Omental fat pad (tissue), 4 donors: ENCODE results near the gene TMEM260. TPM values are rescaled to one million over a fixed set of nuclear protein-coding genes. Genes with fewer than 3 reads are reported as not detected.

Experiments
- ATAC-seq: fragments of 150-250 bp; one replicate; pipeline ENCODE4 v1.9.1; 2016; ENCODE audit warnings: mild to moderate bottlenecking, moderate library complexity; ENCODE audit not compliant: low FRiP score
- DNase-seq: peaks from one replicate; pipeline ENCODE4 v3.0.0-alpha.2; 2019; ENCODE audit warnings: low spot score
- total RNA-seq, 4 donors: library from RNA; depleted of rRNA; stranded (reverse); fragments of >200 nt; gene quantifications; one replicate each; pipeline ENCODE4 v1.1.0, GENCODE V29; 2016
- TF ChIP-seq, protein P1 (sequence below), 3 donors: fragments of 450-650 bp; IDR thresholded peaks; one replicate each; pipeline ENCODE4 v1.5.1; 2016 to 2017; ENCODE audit warnings: antibody characterized with exemption in 3 of 3, mild to moderate bottlenecking in 3 of 3, moderate library complexity in 2 of 3

Gene TMEM260
- total RNA-seq, 4 donors from 2014 or later = 13.6 to 25.5 (median 14.7) TPM

- TF ChIP-seq, protein P1, sequence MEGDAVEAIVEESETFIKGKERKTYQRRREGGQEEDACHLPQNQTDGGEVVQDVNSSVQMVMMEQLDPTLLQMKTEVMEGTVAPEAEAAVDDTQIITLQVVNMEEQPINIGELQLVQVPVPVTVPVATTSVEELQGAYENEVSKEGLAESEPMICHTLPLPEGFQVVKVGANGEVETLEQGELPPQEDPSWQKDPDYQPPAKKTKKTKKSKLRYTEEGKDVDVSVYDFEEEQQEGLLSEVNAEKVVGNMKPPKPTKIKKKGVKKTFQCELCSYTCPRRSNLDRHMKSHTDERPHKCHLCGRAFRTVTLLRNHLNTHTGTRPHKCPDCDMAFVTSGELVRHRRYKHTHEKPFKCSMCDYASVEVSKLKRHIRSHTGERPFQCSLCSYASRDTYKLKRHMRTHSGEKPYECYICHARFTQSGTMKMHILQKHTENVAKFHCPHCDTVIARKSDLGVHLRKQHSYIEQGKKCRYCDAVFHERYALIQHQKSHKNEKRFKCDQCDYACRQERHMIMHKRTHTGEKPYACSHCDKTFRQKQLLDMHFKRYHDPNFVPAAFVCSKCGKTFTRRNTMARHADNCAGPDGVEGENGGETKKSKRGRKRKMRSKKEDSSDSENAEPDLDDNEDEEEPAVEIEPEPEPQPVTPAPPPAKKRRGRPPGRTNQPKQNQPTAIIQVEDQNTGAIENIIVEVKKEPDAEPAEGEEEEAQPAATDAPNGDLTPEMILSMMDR (IDR thresholded peaks at IDR 0.05) = no peak
- ATAC-seq = no peak
- no peak for DNase-seq
These were observed 78.0 kb downstream of the TMEM260 start for GRCh38 chr14:56657604-56658003.

DNA sequence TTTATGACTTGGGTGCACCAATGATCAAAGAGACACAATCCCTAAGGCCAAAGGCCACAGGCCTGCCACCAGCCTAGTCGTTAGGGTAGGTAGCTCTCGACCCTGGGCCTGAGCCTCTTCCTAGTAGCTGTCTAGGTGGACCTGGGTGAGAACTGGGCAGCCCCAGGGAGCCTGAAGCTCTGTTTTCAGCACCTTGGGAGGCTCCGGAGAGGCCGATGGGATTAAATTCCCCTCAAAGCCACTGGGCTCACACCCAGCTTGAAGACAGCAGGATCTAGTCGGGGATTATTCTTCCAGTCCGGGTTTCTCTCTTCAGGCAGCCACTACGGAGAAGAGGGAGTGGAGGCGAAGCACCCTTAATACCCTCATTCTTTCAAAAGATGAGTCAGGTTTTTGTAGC lies 79.8 kb downstream of the TMEM260 start:
- TF ChIP-seq, protein P1 (IDR thresholded peaks at IDR 0.05) = no peak
- no peak for ATAC-seq
- DNase-seq = no peak

- DNase-seq (no peak), ATAC-seq (no peak)
- TF ChIP-seq, protein P1 (IDR thresholded peaks at IDR 0.05) = no peak
These were observed 80.5 kb downstream of the TMEM260 start for GRCh38 chr14:56659964-56660551.

- TF ChIP-seq, protein P1 (IDR thresholded peaks at IDR 0.05) = no peak
- ATAC-seq = no peak
- DNase-seq = no peak
These were observed 81.2 kb downstream of the TMEM260 start for GRCh38 chr14:56660677-56661389.

DNA sequence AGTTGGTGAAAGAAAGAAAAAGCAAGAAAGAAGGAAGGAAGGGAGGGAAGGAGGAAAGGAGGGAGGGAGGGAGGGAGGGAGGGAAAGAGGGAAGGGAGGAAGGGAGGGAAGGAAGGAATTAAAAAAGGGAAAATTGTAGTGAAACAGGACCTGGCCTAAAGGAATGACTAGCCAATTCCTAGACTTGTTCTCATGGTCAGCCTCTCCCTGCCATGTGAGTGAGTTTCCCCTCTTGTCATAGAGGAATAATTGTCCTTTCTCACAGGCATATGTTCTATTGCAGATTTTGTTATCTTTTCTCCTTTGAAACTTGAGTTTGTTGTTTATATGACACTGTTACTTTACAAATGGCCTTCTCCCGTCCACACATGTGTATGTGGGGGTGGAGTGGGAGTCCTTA lies 81.9 kb downstream of the TMEM260 start:
- TF ChIP-seq, protein P1 (IDR thresholded peaks at IDR 0.05) = no peak
- no peak for ATAC-seq
- DNase-seq = no peak

- TF ChIP-seq, protein P1 (IDR thresholded peaks at IDR 0.05) = no peak
- ATAC-seq = no peak
- DNase-seq = no peak
These were observed 85.3 kb downstream of the TMEM260 start for GRCh38 chr14:56664811-56665421.
